ENCODE data around the gene TJP3. TPM values are rescaled to one million over a fixed set of nuclear protein-coding genes. Genes with fewer than 3 reads are reported as not detected.

Gene TJP3
- total and polyA plus RNA-seq, 10 of the 15 experiments (the other 5 are each of a cell fraction or from before 2014, with no cell fraction given) = 0.04 to 1.2 (median 0.29) TPM; not detected in 6

DNA sequence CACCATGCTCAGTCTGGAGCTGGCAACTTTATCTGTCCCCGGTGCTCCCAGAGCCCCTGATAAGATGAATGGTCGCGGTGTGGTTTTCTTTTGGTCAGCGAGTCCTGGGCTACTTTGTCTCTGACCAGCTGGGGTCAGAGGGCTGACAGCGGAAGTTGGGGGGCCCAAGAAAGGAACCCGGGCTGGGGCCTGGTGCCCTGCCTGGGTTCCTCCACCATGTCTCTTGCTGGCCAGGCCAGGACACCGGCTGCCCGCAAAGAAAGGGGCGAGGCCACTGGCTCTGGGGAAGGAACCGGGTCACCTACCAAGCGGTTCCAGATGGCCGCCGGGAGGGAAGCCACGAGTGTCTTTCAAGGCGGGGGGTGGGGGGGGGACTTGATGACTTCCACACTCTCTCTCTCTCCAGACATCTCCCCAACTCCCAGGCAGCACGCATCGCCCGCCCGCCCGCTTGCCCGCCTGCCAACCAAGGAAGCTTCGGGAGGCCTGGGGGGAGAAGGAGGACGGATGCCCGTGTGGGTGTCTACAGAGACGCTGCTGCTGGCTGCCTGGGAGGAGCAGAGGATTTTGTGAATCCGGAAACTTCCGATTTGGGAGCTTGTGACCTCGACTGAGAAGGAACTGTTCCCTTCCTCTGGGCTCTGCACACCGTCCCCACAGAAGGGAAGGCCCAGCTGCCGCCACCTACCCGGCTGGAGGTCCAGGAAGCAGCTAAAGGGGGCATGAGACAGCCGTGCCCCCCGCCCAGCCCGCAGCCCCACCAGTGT is 9.0 kb upstream of the TJP3 start:
- Histone ChIP-seq H3K4me3 (peak overlapping the region; percentile 88), H4K20me1 (ENCODE audit: control insufficient read depth, insufficient read depth) (no peaks in the 10 kb centered on the region), H2AFZ (ENCODE audit: control insufficient read depth, low read depth, low read length) (peak overlapping the region; percentile 55), H3K79me2 (ENCODE audit: control insufficient read depth, insufficient read depth, low read length) (peaks cover 30% of the 10 kb centered on the region), H3K4me1 (ENCODE audit: control insufficient read depth, insufficient read depth, low read length) (no peaks in the 10 kb centered on the region; the same call in 1 of the 2 replicates), H3K27me3 (replicated peaks in 1 of 2; ENCODE audit: control insufficient read depth in 2 of 2, insufficient read depth in 2 of 2, low read length in 1 of 2) (no peaks in the 10 kb centered on the region), H3K9ac (ENCODE audit: control insufficient read depth, insufficient read depth, low read length) (peak overlapping the region; percentile 80), H3K36me3 (ENCODE audit: control insufficient read depth in 2 of 2, insufficient read depth in 2 of 2, low read length in 1 of 2) (no peaks in the 10 kb centered on the region), H3K27ac (ENCODE audit: control insufficient read depth, insufficient read depth) (peak overlapping the region; percentile 69), H3K4me2 (ENCODE audit: control insufficient read depth, insufficient read depth) (peak overlapping the region; percentile 89), H3K9me3 (replicated peaks; ENCODE audit: control insufficient read depth, insufficient read depth, low read length) (no peaks in the 10 kb centered on the region)
- WGBS (ENCODE audit: insufficient coverage, insufficient replicate concordance, low lambda C conversion rate, missing lambda C conversion rate) = 12% methylated on average over 32 of the region's 34 CpGs
- RAD21 ChIA-PET (ENCODE audit: unreplicated experiment) = interaction anchor here (0.6 to 1.9 kb wide), 5 partner anchors 9 to 63 kb away, joined by 3 to 6 read pairs (median 4); partner anchors contain the start of genes APBA3 and MRPL54
- FAIRE-seq (peak; percentile 47), DNase-seq (ENCODE audit: low read depth, low spot score) (no peak), ATAC-seq (peak; percentile 39)
- BruUV-seq (replicated peaks) = no TSS peak
- SMC1A ChIA-PET (ENCODE audit: uncharacterized antibody, unreplicated experiment) = interaction anchor here (1.5 kb wide), 1 partner anchor 9 kb away, joined by 5 read pairs; no protein-coding TSS in a partner anchor
- POLR2A ChIA-PET = interaction anchor here (1.2 to 3.4 kb wide), 3 partner anchors 11 to 31 kb away, joined by 3 to 13 read pairs (median 5); no protein-coding TSS in a partner anchor
- in situ Hi-C loops (cut with MboI) (no loop called here), intact Hi-C loops (cut with micrococcal nuclease; ENCODE audit: unreplicated experiment) (no loop called here)
- TF ChIP-seq SPI1 (IDR thresholded peaks at IDR 0.05; ENCODE audit: borderline replicate concordance, insufficient read depth, low read depth, low read length) (peak; percentile 18; the same call in 1 of the 2 replicates), RUNX3 (IDR thresholded peaks at IDR 0.05; ENCODE audit: low read length) (no peak), POLR2A (IDR thresholded peaks at IDR 0.05; ENCODE audit: low read depth, low read length) (0 out of 2 replicates have a peak, but pooled peaks have one; percentile 10), EED (IDR thresholded peaks at IDR 0.05; ENCODE audit: low read depth) (peak; percentile 30; the same call in 1 of the 2 replicates), IKZF2 (IDR thresholded peaks at IDR 0.05) (0 out of 4 replicates have a peak, but pooled peaks of 1 of the 2 experiments have one; percentile 26), ZNF274 (IDR thresholded peaks at IDR 0.05; ENCODE audit: insufficient read depth, insufficient read length) (no peak), HCFC1 (IDR thresholded peaks at IDR 0.05; ENCODE audit: low read length) (no peak), POU2F2 (IDR thresholded peaks at IDR 0.05; ENCODE audit: borderline replicate concordance, low read depth, low read length) (no peak), MEF2B (IDR thresholded peaks at IDR 0.05; ENCODE audit: partially characterized antibody, poor library complexity, severe bottlenecking) (no peak), SUPT20H (IDR thresholded peaks at IDR 0.05; ENCODE audit: borderline replicate concordance, control insufficient read depth, low read depth, low read length) (no peak), SIN3A (IDR thresholded peaks at IDR 0.05; ENCODE audit: low read depth, low read length) (no peak)
- TF ChIP-seq, protein P1, sequence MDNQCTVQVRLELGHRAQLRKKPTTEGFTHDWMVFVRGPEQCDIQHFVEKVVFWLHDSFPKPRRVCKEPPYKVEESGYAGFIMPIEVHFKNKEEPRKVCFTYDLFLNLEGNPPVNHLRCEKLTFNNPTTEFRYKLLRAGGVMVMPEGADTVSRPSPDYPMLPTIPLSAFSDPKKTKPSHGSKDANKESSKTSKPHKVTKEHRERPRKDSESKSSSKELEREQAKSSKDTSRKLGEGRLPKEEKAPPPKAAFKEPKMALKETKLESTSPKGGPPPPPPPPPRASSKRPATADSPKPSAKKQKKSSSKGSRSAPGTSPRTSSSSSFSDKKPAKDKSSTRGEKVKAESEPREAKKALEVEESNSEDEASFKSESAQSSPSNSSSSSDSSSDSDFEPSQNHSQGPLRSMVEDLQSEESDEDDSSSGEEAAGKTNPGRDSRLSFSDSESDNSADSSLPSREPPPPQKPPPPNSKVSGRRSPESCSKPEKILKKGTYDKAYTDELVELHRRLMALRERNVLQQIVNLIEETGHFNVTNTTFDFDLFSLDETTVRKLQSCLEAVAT (IDR thresholded peaks at IDR 0.05) = 0 out of 2 replicates have a peak, but pooled peaks have one; percentile 19
- TF ChIP-seq, protein P2, sequence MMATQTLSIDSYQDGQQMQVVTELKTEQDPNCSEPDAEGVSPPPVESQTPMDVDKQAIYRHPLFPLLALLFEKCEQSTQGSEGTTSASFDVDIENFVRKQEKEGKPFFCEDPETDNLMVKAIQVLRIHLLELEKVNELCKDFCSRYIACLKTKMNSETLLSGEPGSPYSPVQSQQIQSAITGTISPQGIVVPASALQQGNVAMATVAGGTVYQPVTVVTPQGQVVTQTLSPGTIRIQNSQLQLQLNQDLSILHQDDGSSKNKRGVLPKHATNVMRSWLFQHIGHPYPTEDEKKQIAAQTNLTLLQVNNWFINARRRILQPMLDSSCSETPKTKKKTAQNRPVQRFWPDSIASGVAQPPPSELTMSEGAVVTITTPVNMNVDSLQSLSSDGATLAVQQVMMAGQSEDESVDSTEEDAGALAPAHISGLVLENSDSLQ (IDR thresholded peaks at IDR 0.05) = no peak
- TF ChIP-seq, protein P3, sequence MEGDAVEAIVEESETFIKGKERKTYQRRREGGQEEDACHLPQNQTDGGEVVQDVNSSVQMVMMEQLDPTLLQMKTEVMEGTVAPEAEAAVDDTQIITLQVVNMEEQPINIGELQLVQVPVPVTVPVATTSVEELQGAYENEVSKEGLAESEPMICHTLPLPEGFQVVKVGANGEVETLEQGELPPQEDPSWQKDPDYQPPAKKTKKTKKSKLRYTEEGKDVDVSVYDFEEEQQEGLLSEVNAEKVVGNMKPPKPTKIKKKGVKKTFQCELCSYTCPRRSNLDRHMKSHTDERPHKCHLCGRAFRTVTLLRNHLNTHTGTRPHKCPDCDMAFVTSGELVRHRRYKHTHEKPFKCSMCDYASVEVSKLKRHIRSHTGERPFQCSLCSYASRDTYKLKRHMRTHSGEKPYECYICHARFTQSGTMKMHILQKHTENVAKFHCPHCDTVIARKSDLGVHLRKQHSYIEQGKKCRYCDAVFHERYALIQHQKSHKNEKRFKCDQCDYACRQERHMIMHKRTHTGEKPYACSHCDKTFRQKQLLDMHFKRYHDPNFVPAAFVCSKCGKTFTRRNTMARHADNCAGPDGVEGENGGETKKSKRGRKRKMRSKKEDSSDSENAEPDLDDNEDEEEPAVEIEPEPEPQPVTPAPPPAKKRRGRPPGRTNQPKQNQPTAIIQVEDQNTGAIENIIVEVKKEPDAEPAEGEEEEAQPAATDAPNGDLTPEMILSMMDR (IDR thresholded peaks at IDR 0.05 in 2 of 3, conservative IDR thresholded peaks at IDR 0.05 in 1 of 3; ENCODE audit: control insufficient read depth in 2 of 3, extremely low read depth in 1 of 3, insufficient read depth in 1 of 3, low read depth in 3 of 3, low read length in 3 of 3) = 0 out of 6 replicates have a peak, but pooled peaks of 1 of the 3 experiments have one; percentile 4
- TF ChIP-seq, protein P4, sequence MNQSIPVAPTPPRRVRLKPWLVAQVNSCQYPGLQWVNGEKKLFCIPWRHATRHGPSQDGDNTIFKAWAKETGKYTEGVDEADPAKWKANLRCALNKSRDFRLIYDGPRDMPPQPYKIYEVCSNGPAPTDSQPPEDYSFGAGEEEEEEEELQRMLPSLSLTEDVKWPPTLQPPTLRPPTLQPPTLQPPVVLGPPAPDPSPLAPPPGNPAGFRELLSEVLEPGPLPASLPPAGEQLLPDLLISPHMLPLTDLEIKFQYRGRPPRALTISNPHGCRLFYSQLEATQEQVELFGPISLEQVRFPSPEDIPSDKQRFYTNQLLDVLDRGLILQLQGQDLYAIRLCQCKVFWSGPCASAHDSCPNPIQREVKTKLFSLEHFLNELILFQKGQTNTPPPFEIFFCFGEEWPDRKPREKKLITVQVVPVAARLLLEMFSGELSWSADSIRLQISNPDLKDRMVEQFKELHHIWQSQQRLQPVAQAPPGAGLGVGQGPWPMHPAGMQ (IDR thresholded peaks at IDR 0.05; ENCODE audit: borderline replicate concordance) = no peak
- CTCF ChIA-PET = interaction anchor here (0.7 to 3.8 kb wide), 8 partner anchors 9 to 145 kb away, joined by 3 to 22 read pairs (median 5); partner anchors contain the start of gene TJP3

Measured in GM12878 (cell line).